GM23338 (cell line): ENCODE results near the gene PLXND1.

Source experiments
- CTCF ChIP-seq, 2 experiments: fragments of 200-600 bp in 1 of 2; sonication (generic) in 1 of 2; conservative IDR thresholded peaks; 2 replicates each; pipeline versions ENCODE4 v1.5.1 to v1.6.1; 2016 to 2017; ENCODE audit warnings: antibody characterized with exemption in 2 of 2, low read depth in 2 of 2, mild to moderate bottlenecking in 2 of 2, moderate library complexity in 1 of 2
- POLR2AphosphoS5 ChIP-seq: IDR thresholded peaks from 2 replicates; pipeline ENCODE4 v1.6.1; 2016; ENCODE audit warnings: antibody characterized with exemption, low read depth
- REST ChIP-seq: IDR thresholded peaks from one replicate; pipeline ENCODE4 v1.6.1; 2018; ENCODE audit warnings: antibody characterized with exemption; ENCODE audit not compliant: unreplicated experiment

- TF ChIP-seq CTCF (conservative IDR thresholded peaks at IDR 0.05; ENCODE audit: low read depth in 2 of 2) (no peak), REST (no peak), POLR2AphosphoS5 (no peak)
Measured at GRCh38 chr3:129559565-129560079, 46.9 kb downstream of the PLXND1 start.
